ENCODE data around the gene PPP2R5C.

- no peak for TF ChIP-seq TEAD4 (IDR thresholded peaks at IDR 0.05)
- no peak for TF ChIP-seq FOXM1 (IDR thresholded peaks at IDR 0.05; ENCODE audit: borderline replicate concordance, low read depth)
- TF ChIP-seq MAX (IDR thresholded peaks at IDR 0.05) = no peak
- TF ChIP-seq NFIC (IDR thresholded peaks at IDR 0.05) = no peak
These were observed 167.6 kb downstream of the PPP2R5C start for GRCh38 chr14:101929096-101929495.
